ENCODE measurements around the gene CYTH2.

Gene CYTH2

GRCh38 chr19:48490981-48491792, 22.0 kb downstream of the CYTH2 start:
- peak overlapping the region; percentile 64 for H3K9ac ChIP-seq
- peaks cover 10% of the 10 kb centered on the region; the same call in 1 of the 2 replicates for H4K20me1 ChIP-seq
- no peak for TF ChIP-seq Cebpa-rat (IDR thresholded peaks at IDR 0.05)
- H3K36me3 ChIP-seq: no peaks in the 10 kb centered on the region
- H3K4me3 ChIP-seq: peak overlapping the region; percentile 64
- peak overlapping the region; percentile 94 for H3K4me2 ChIP-seq
- no peaks in the 10 kb centered on the region for H3K9me3 ChIP-seq
- peaks cover 59% of the 10 kb centered on the region for H3K4me1 ChIP-seq
- peak overlapping the region; percentile 76 for H3K27ac ChIP-seq
- H3K27me3 ChIP-seq: peaks cover 28% of the 10 kb centered on the region

GRCh38 chr19:48491793-48492123, 22.6 kb downstream of the CYTH2 start:
- H3K4me3 ChIP-seq: no peak overlapping the region
- no peaks in the 10 kb centered on the region for H3K36me3 ChIP-seq
- no peak overlapping the region for H3K27ac ChIP-seq
- no peaks in the 10 kb centered on the region for H3K9me3 ChIP-seq
- H3K4me2 ChIP-seq: peak overlapping the region; percentile 85
- no peak for TF ChIP-seq Cebpa-rat (IDR thresholded peaks at IDR 0.05)
- H4K20me1 ChIP-seq: peaks cover 15% of the 10 kb centered on the region; the same call in 1 of the 2 replicates
- peaks cover 62% of the 10 kb centered on the region for H3K4me1 ChIP-seq
- H3K9ac ChIP-seq: no peak overlapping the region
- peaks cover 34% of the 10 kb centered on the region for H3K27me3 ChIP-seq

- Histone ChIP-seq H3K9ac (peak overlapping the region; percentile 81), H3K4me2 (peak overlapping the region; percentile 97), H3K9me3 (no peaks in the 10 kb centered on the region), H4K20me1 (peaks cover 29% of the 10 kb centered on the region), H3K27ac (peak overlapping the region; percentile 69), H3K36me3 (no peaks in the 10 kb centered on the region), H3K4me3 (peak overlapping the region; percentile 72), H3K27me3 (peaks cover 47% of the 10 kb centered on the region), H3K4me1 (peaks cover 75% of the 10 kb centered on the region)
- no peak for TF ChIP-seq Cebpa-rat (IDR thresholded peaks at IDR 0.05)
Observed at GRCh38 chr19:48492925-48493717, 24.0 kb downstream of the CYTH2 start.

- H4K20me1 ChIP-seq: peaks cover 32% of the 10 kb centered on the region
- H3K9ac ChIP-seq: peak overlapping the region; percentile 81
- no peaks in the 10 kb centered on the region for H3K36me3 ChIP-seq
- no peaks in the 10 kb centered on the region for H3K9me3 ChIP-seq
- peak overlapping the region; percentile 69 for H3K27ac ChIP-seq
- H3K4me3 ChIP-seq: peak overlapping the region; percentile 72
- peak overlapping the region; percentile 97 for H3K4me2 ChIP-seq
- TF ChIP-seq Cebpa-rat (IDR thresholded peaks at IDR 0.05): no peak
- peaks cover 81% of the 10 kb centered on the region for H3K4me1 ChIP-seq
- peaks cover 54% of the 10 kb centered on the region for H3K27me3 ChIP-seq
Observed at GRCh38 chr19:48493718-48494401, 24.7 kb downstream of the CYTH2 start.

GRCh38 chr19:48495396-48495795, 26.2 kb downstream of the CYTH2 start:
- no peak for TF ChIP-seq Cebpa-rat (IDR thresholded peaks at IDR 0.05)
- H4K20me1 ChIP-seq: peaks cover 32% of the 10 kb centered on the region
- H3K4me3 ChIP-seq: no peak overlapping the region
- H3K4me2 ChIP-seq: peak overlapping the region; percentile 49
- no peak overlapping the region for H3K9ac ChIP-seq
- H3K9me3 ChIP-seq: no peaks in the 10 kb centered on the region
- H3K36me3 ChIP-seq: no peaks in the 10 kb centered on the region
- peaks cover 69% of the 10 kb centered on the region for H3K27me3 ChIP-seq
- peaks cover 69% of the 10 kb centered on the region for H3K4me1 ChIP-seq
- H3K27ac ChIP-seq: no peak overlapping the region

GRCh38 chr19:48496959-48497727, 28.0 kb downstream of the CYTH2 start:
- no peaks in the 10 kb centered on the region for H3K36me3 ChIP-seq
- H3K4me2 ChIP-seq: peak overlapping the region; percentile 63
- peak overlapping the region; percentile 26 for H3K4me3 ChIP-seq
- no peaks in the 10 kb centered on the region for H3K9me3 ChIP-seq
- H4K20me1 ChIP-seq: peaks cover 32% of the 10 kb centered on the region
- peaks cover 75% of the 10 kb centered on the region for H3K27me3 ChIP-seq
- no peak overlapping the region for H3K27ac ChIP-seq
- no peak for TF ChIP-seq Cebpa-rat (IDR thresholded peaks at IDR 0.05)
- H3K9ac ChIP-seq: no peak overlapping the region
- peaks cover 68% of the 10 kb centered on the region for H3K4me1 ChIP-seq

- Histone ChIP-seq H3K9ac (no peak overlapping the region), H3K9me3 (no peaks in the 10 kb centered on the region), H3K4me2 (peak overlapping the region; percentile 63), H3K4me1 (peaks cover 70% of the 10 kb centered on the region), H4K20me1 (peaks cover 32% of the 10 kb centered on the region), H3K27ac (no peak overlapping the region), H3K27me3 (peaks cover 75% of the 10 kb centered on the region), H3K4me3 (peak overlapping the region; percentile 26), H3K36me3 (no peaks in the 10 kb centered on the region)
- TF ChIP-seq Cebpa-rat (IDR thresholded peaks at IDR 0.05): no peak
Observed at GRCh38 chr19:48497728-48498594, 28.8 kb downstream of the CYTH2 start.

GRCh38 chr19:48498595-48499311, 29.6 kb downstream of the CYTH2 start:
- peak overlapping the region; percentile 63 for H3K4me2 ChIP-seq
- no peaks in the 10 kb centered on the region for H3K9me3 ChIP-seq
- no peak for TF ChIP-seq Cebpa-rat (IDR thresholded peaks at IDR 0.05)
- H3K36me3 ChIP-seq: no peaks in the 10 kb centered on the region
- no peak overlapping the region for H3K27ac ChIP-seq
- H3K4me3 ChIP-seq: 0 out of 2 replicates have a peak overlapping the region, but pooled peaks have one; percentile 26
- peaks cover 71% of the 10 kb centered on the region for H3K27me3 ChIP-seq
- H4K20me1 ChIP-seq: peaks cover 32% of the 10 kb centered on the region
- H3K4me1 ChIP-seq: peaks cover 76% of the 10 kb centered on the region
- H3K9ac ChIP-seq: no peak overlapping the region

All from BLaER1 (cell line).